22Rv1 (cell line): ENCODE results near the gene ZNF687.
A peak's percentile ranks its signal among the peaks of the same experiment; 100 is the strongest.

Experiments
- H3K27ac ChIP-seq: fragments of 450-650 bp; 2 replicates; pipeline ENCODE4 v1.5.1; 2017
- CTCF ChIP-seq: fragments of 450-650 bp; IDR thresholded peaks from 2 replicates; pipeline ENCODE4 v1.5.1; 2017; ENCODE audit warnings: mild to moderate bottlenecking
- ZFX ChIP-seq: fragments of 450-650 bp; IDR thresholded peaks from 2 replicates; pipeline ENCODE4 v1.6.1; 2017; ENCODE audit warnings: antibody characterized with exemption, borderline replicate concordance

ZNF687 gene

GRCh38 chr1:151289080-151289935 lies 7.2 kb downstream of the ZNF687 start:
- H3K27ac ChIP-seq = no peak overlapping the region
- TF ChIP-seq CTCF (no peak), ZFX (no peak)

GRCh38 chr1:151289991-151290708 lies 8.1 kb downstream of the ZNF687 start:
- TF ChIP-seq ZFX (no peak), CTCF (no peak)
- H3K27ac ChIP-seq = peak overlapping the region; percentile 33; the same call in 1 of the 2 replicates

- TF ChIP-seq ZFX = no peak
- TF ChIP-seq CTCF = no peak
- H3K27ac ChIP-seq = peak overlapping the region; percentile 33
These were observed 8.7 kb downstream of the ZNF687 start for GRCh38 chr1:151290709-151291303.

- TF ChIP-seq CTCF = no peak
- no peak for TF ChIP-seq ZFX
- H3K27ac ChIP-seq = peak overlapping the region; percentile 33; the same call in 1 of the 2 replicates
These were observed 10.3 kb downstream of the ZNF687 start for GRCh38 chr1:151292207-151293030.

GRCh38 chr1:151293093-151293492 lies 11.0 kb downstream of the ZNF687 start:
- H3K27ac ChIP-seq = no peak overlapping the region
- TF ChIP-seq ZFX = no peak
- TF ChIP-seq CTCF = no peak

- H3K27ac ChIP-seq = peak overlapping the region; percentile 23; the same call in 1 of the 2 replicates
- TF ChIP-seq ZFX = no peak
These were observed 12.8 kb downstream of the ZNF687 start for GRCh38 chr1:151294742-151295462.
